Brain microvascular endothelial cell (primary cell): ENCODE measurements around the gene LLGL1.
A peak's percentile ranks its signal among the peaks of the same experiment; 100 is the strongest.
"Not testable (repeated sequence)": the region's sequence is repeated elsewhere in the genome, so short reads cannot be mapped to it uniquely, and the experiment has no call there.

Experiments
- DNase-seq: peaks from one replicate; pipeline ENCODE4 v3.0.0-alpha.2; 2020
- H3K27ac ChIP-seq: fragments of 250-450 bp; sonication (Bioruptor Pico); 2 replicates; pipeline ENCODE4 v1.5.1; 2020; ENCODE audit warnings: mild to moderate bottlenecking, moderate library complexity
- H3K27me3 ChIP-seq: fragments of 250-450 bp; sonication (Bioruptor Pico); replicated peaks from 2 replicates; pipeline ENCODE4 v1.5.1; 2020; ENCODE audit warnings: mild to moderate bottlenecking
- H3K36me3 ChIP-seq: fragments of 250-450 bp; sonication (Bioruptor Pico); replicated peaks from 2 replicates; pipeline ENCODE4 v1.5.1; 2020; ENCODE audit warnings: mild to moderate bottlenecking
- H3K4me3 ChIP-seq: 2 replicates; pipeline ENCODE4 v1.5.1; 2011; ENCODE audit warnings: low read depth, mild to moderate bottlenecking, control low read depth, low read length, moderate library complexity
- in situ Hi-C: cut with HindIII; loops from 2 replicates; pipeline ENCODE4 v1.10.0; 2017; ENCODE audit warnings: low sequenced_read_pairs, low pct_ligation_motif_present
- TF ChIP-seq, protein P1 (sequence below): IDR thresholded peaks from 2 replicates; pipeline ENCODE4 v1.5.1; 2011; ENCODE audit warnings: low read depth, mild to moderate bottlenecking, moderate library complexity, low read length, control low read depth, inconsistent platforms; ENCODE audit errors: missing control alignments

LLGL1 gene

DNA sequence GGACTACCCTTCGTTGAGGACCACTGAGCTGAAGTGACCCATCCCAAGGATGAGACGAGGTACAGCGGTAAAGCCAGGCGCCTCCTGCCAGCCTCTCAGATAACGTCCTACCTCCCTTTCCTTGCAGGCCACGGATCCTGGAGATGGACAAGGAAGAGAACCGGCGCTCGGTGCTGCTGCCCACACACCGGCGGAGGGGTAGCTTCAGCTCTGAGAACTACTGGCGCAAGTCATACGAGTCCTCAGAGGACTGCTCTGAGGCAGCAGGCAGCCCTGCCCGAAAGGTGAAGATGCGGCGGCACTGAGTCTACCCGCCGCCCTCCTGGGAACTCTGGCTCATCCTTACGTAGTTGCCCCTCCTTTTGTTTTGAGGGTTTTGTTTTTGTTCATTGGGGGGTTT is 17.3 kb upstream of the LLGL1 start:
- DNase-seq: no peak
- Histone ChIP-seq H3K27ac (no peak overlapping the region), H3K27me3 (no peaks in the 10 kb centered on the region), H3K4me3 (no peak overlapping the region), H3K36me3 (peaks cover 32% of the 10 kb centered on the region)
- TF ChIP-seq, protein P1, sequence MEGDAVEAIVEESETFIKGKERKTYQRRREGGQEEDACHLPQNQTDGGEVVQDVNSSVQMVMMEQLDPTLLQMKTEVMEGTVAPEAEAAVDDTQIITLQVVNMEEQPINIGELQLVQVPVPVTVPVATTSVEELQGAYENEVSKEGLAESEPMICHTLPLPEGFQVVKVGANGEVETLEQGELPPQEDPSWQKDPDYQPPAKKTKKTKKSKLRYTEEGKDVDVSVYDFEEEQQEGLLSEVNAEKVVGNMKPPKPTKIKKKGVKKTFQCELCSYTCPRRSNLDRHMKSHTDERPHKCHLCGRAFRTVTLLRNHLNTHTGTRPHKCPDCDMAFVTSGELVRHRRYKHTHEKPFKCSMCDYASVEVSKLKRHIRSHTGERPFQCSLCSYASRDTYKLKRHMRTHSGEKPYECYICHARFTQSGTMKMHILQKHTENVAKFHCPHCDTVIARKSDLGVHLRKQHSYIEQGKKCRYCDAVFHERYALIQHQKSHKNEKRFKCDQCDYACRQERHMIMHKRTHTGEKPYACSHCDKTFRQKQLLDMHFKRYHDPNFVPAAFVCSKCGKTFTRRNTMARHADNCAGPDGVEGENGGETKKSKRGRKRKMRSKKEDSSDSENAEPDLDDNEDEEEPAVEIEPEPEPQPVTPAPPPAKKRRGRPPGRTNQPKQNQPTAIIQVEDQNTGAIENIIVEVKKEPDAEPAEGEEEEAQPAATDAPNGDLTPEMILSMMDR: no peak
- in situ Hi-C loops: no loop called here

DNA sequence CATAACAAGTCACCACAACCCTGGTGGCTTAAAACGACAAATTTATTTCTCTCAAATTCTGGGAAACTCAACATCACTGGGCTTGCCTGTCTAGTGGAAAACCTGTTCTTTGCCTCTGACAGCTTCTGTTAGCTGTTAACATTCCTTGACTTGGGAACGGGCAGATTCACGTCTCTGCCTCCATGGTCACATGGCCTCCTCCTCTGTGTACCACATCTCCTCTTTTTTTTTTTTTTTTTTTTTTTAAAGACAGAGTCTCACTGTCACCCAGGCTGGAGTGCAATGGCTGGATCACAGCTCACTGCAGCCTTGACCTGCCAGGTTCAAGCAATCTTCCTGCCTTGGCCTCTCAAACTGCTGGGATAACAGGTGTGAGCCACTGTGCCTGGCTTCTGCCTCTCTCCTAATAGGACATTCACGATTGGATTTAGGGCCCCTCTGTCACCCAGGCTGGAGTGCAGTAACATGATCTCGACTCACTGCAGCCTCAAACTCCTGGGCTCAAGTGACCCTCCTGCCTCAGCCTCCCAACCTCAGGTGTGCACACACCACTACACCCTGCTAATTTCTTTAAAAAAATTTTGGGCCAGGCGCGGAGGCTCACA is 11.7 kb upstream of the LLGL1 start:
- no peak for DNase-seq
- H3K27ac ChIP-seq: no peak overlapping the region
- H3K4me3 ChIP-seq: no peak overlapping the region
- H3K27me3 ChIP-seq: no peaks in the 10 kb centered on the region
- in situ Hi-C loops: no loop called here
- H3K36me3 ChIP-seq: peaks cover 8% of the 10 kb centered on the region
- TF ChIP-seq, protein P1: no peak

DNA sequence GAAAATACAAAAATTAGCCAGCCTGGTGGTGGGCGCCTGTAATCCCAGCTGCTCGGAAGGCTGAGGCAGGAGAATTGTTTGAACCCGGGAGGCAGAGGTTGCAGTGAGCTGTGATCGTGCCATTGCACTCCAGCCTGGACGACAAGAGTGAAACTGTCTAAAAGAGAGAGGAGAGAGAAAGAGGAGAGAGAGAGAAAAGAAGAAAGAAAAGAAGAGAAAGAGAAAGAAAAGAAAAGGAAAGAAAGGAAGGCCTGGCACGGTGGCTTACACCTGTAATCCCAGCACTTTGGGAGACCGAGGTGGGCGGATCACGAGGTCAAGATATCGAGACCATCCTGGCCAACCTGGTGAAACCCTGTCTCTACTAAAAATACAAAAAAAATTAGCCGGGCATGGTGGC is 8.5 kb upstream of the LLGL1 start:
- DNase-seq, H3K36me3 ChIP-seq, H3K27ac ChIP-seq, H3K27me3 ChIP-seq, H3K4me3 ChIP-seq, in situ Hi-C loops: not testable (repeated sequence)

DNA sequence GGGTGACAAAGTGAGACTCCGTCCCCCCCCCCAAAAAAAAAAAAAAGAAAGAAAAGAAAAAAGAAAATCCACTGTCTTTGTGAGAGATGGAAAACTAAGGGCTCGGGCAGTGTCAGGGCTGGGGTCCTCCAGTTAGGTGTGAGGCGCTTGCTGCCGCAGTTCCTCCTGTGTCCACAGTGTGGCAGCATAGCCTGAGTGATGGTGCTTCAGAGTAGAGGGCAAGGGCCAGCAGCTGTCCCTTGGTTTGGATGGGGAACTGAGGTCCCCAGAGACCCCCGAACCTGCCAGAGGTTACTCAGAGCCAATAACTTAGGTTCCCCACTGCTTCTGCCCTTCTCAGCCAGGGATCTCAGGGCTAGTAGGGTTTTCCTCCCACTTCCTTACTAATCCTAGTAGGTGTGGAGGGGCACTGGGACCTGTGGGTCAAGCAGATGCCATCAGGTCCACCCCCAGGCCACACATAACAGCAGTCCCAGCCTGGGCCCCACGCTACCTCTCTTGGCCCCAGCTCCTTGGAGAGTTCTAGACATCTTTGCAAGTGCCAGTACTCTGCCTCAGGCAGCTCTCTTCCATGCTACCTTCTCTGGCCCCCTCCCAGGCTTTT is 7.9 kb upstream of the LLGL1 start:
- TF ChIP-seq, protein P1: peak; percentile 98
- Histone ChIP-seq H3K27me3 (no peaks in the 10 kb centered on the region), H3K4me3 (no peak overlapping the region), H3K27ac (no peak overlapping the region), H3K36me3 (no peaks in the 10 kb centered on the region)
- in situ Hi-C loops: no loop called here
- DNase-seq: peak; percentile 52

DNA sequence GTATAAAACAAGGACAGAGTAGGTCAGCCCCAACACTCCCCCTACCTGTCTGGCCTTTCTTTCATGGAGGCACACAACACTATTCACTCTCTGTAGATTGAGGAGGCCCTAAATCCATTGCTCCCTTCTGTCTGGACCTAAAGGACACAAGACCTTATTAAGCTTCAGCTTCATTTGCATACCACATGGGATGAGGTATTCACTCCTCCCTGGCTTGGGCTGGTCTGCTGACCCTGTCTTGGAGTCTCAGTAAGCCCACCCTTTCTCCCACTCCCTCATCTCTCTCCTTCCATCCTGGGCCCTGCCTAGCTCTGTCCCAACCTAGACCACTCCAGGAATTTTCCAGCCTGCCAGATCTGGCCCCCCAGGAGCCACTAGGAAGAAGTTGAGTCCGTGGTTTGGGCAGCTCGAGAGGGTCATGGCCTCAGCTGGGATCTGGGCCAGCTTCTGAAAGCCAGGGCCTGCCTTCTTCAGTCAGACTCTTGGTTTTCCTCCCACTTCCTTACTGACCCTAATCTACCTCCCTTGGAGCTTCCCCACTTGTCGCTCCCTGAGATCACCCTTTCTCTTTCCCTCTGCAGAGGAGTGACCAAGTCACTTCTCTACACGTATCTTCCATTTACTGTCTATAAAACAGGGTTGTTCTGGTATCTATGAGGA is 6.5 kb upstream of the LLGL1 start:
- Histone ChIP-seq H3K27ac (no peak overlapping the region), H3K27me3 (no peaks in the 10 kb centered on the region), H3K36me3 (no peaks in the 10 kb centered on the region), H3K4me3 (no peak overlapping the region)
- in situ Hi-C loops: no loop called here
- TF ChIP-seq, protein P1: no peak
- peak; percentile 35 for DNase-seq

DNA sequence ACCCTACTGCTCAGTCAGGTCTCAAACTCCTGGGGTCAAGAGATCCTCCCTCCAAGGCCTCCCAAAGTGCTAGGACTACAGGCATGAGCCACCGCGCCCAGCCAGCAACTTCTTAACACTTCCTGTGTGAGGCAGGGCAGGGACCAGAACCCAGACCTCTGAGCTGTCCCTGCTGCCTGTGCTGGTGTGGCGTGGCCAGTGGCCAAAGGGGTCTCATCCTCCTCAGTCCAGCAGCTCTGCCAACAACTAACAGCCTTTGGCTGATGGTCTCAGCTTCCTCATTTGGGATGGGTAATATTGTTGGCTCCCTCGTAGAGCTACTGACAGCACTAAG is 1.4 kb upstream of the LLGL1 start:
- in situ Hi-C loops: no loop called here
- H3K36me3 ChIP-seq: no peaks in the 10 kb centered on the region
- no peak for DNase-seq
- no peak overlapping the region for H3K27ac ChIP-seq
- TF ChIP-seq, protein P1: no peak
- H3K27me3 ChIP-seq: no peaks in the 10 kb centered on the region
- H3K4me3 ChIP-seq: no peak overlapping the region
